HCT116 (cell line): ENCODE results near the gene COL5A1. TPM values are rescaled to one million over a fixed set of nuclear protein-coding genes. Genes with fewer than 3 reads are reported as not detected.

Experiments used
- ATAC-seq: fragments of 200-7000 bp; cut with Tn5 transposase; 2 replicates; pipeline ENCODE4 v1.9.1; 2020; ENCODE audit warnings: mild to moderate bottlenecking, moderate library complexity
- BruUV-seq: library from RNA; stranded (reverse); fragments of 400-500 nt; replicated peaks from 2 replicates; lab custom pipeline; 2021; lab: Mats Ljungman, UMichigan
- CTCF ChIA-PET: fragments of 300-600 bp; sonication (Branson Sonifier 250); formaldehyde crosslinking; loops from one replicate; lab custom pipeline; 2021; ENCODE audit warnings: antibody characterized with exemption; lab: Charles Lee
- POLR2A ChIA-PET: fragments of 300-600, 350-600 bp; sonication (Branson Sonifier 250); formaldehyde crosslinking; loops from one replicate; lab custom pipeline; 2021; ENCODE audit warnings: antibody characterized with exemption; lab: Charles Lee
- RAD21 ChIA-PET, 2 experiments: fragments of 300-600 bp; sonication (Branson Sonifier 250); formaldehyde crosslinking; loops; one replicate each; lab custom pipeline; 2023; ENCODE audit warnings: low total read pairs in 2 of 2; ENCODE audit not compliant: uncharacterized antibody in 2 of 2, unreplicated experiment in 2 of 2, low non-redundant PET in 1 of 2; lab: Charles Lee
- DNase-seq: peaks from one replicate; pipeline ENCODE4 v3.0.0-alpha.2; 2010; ENCODE audit warnings: low read depth, low spot score
- H2AFZ ChIP-seq: fragments of 200-600 bp; shearing (Covaris generic), sonication (generic); 2 replicates; pipeline ENCODE4 v1.6.1; 2017; ENCODE audit warnings: low read depth, mixed run types, mixed read lengths, antibody characterized with exemption, low read length; ENCODE audit not compliant: poor library complexity, severe bottlenecking
- H3K27ac ChIP-seq: 2 replicates; pipeline ENCODE4 v1.5.1; 2012; ENCODE audit warnings: low read depth, low read length
- H3K27me3 ChIP-seq: fragments of 200-600 bp; sonication (generic); 2 replicates; pipeline ENCODE4 v1.6.1; 2016; ENCODE audit warnings: mixed run types, low read length, mixed read lengths; ENCODE audit not compliant: insufficient read depth
- H3K36me3 ChIP-seq, 2 experiments: fragments of 200-500 bp in 1 of 2; fragments of 200-600 bp in 1 of 2; sonication (Bioruptor generic) in 1 of 2; sonication (generic) in 1 of 2; 2 replicates each; pipeline versions ENCODE4 v1.5.1 to v1.6.1; 2014 to 2016; ENCODE audit warnings: low read length in 2 of 2, inconsistent platforms in 1 of 2, mixed read lengths in 1 of 2, mixed run types in 1 of 2; ENCODE audit not compliant: insufficient read depth in 2 of 2, control insufficient read depth in 1 of 2
- H3K4me1 ChIP-seq, 2 experiments: fragments of 200-600 bp in 1 of 2; sonication (generic) in 1 of 2; 2 replicates each; pipeline versions ENCODE4 v1.5.1 to v1.6.1; 2012 to 2017; ENCODE audit warnings: low read length in 2 of 2, inconsistent platforms in 1 of 2, mild to moderate bottlenecking in 1 of 2, mixed read lengths in 1 of 2, mixed run types in 1 of 2, moderate library complexity in 1 of 2; ENCODE audit not compliant: insufficient read depth in 2 of 2, control insufficient read depth in 1 of 2
- H3K4me2 ChIP-seq: fragments of 200-600 bp; sonication (generic); 2 replicates; pipeline ENCODE4 v1.6.1; 2017; ENCODE audit warnings: mixed run types, low read length, mixed read lengths
- H3K4me3 ChIP-seq, 2 experiments: fragments of 200-600 bp in 1 of 2; sonication (generic) in 1 of 2; replicated peaks in 1 of 2; 2 replicates each; pipeline ENCODE4 v1.5.1; 2011 to 2016; ENCODE audit warnings: low read length in 2 of 2, control low read depth in 1 of 2, low read depth in 1 of 2, mild to moderate bottlenecking in 1 of 2, mixed read lengths in 1 of 2, mixed run types in 1 of 2
- H3K79me2 ChIP-seq: fragments of 200-600 bp; sonication (generic); 2 replicates; pipeline ENCODE4 v1.6.1; 2017; ENCODE audit warnings: mild to moderate bottlenecking, mixed run types, low read length, moderate library complexity, mixed read lengths; ENCODE audit not compliant: insufficient read depth
- H3K9ac ChIP-seq: fragments of 200-600 bp; sonication (generic); 2 replicates; pipeline ENCODE4 v1.6.1; 2016; ENCODE audit warnings: low read length, mixed read lengths
- H3K9me2 ChIP-seq: fragments of 200-600 bp; sonication (generic), shearing (Covaris generic); 2 replicates; pipeline ENCODE4 v1.6.1; 2017; ENCODE audit warnings: mixed run types, mild to moderate bottlenecking, moderate library complexity; ENCODE audit not compliant: insufficient read depth
- H3K9me3 ChIP-seq, 2 experiments: fragments of 200-500 bp in 1 of 2; fragments of 200-600 bp in 1 of 2; sonication (Bioruptor generic) in 1 of 2; sonication (generic) in 1 of 2; 2 replicates each; pipeline ENCODE4 v1.6.1; 2014 to 2017; ENCODE audit warnings: low read length in 2 of 2, mixed read lengths in 2 of 2, inconsistent platforms in 1 of 2, low read depth in 1 of 2, mild to moderate bottlenecking in 1 of 2, mixed run types in 1 of 2, moderate library complexity in 1 of 2; ENCODE audit not compliant: control insufficient read depth in 1 of 2, insufficient read depth in 1 of 2
- H4K20me1 ChIP-seq: fragments of 200-600 bp; sonication (generic), shearing (Covaris generic); 2 replicates; pipeline ENCODE4 v1.6.1; 2017; ENCODE audit warnings: mixed run types, mild to moderate bottlenecking, moderate library complexity; ENCODE audit not compliant: insufficient read depth
- EGR1 ChIP-seq: IDR thresholded peaks from 2 replicates; pipeline ENCODE4 v1.6.1; 2012; ENCODE audit warnings: low read depth
- EZH2 ChIP-seq: fragments of 200-600 bp; sonication (generic); IDR thresholded peaks from 2 replicates; pipeline ENCODE4 v1.6.1; 2017; ENCODE audit warnings: antibody characterized with exemption, mixed run types
- FOSL1 ChIP-seq: IDR thresholded peaks from 2 replicates; pipeline ENCODE4 v1.6.1; 2012; ENCODE audit warnings: low read depth
- RAD21 ChIP-seq: IDR thresholded peaks from 2 replicates; pipeline ENCODE4 v1.6.1; 2012; ENCODE audit warnings: low read depth, mild to moderate bottlenecking
- REST ChIP-seq: IDR thresholded peaks from 2 replicates; pipeline ENCODE4 v1.6.1; 2012; ENCODE audit warnings: low read depth
- SIN3A ChIP-seq: IDR thresholded peaks from 2 replicates; pipeline ENCODE4 v1.6.1; 2012; ENCODE audit warnings: low read depth
- SRF ChIP-seq: IDR thresholded peaks from 2 replicates; pipeline ENCODE4 v1.6.1; 2012; ENCODE audit warnings: low read depth
- YY1 ChIP-seq: IDR thresholded peaks from 2 replicates; pipeline ENCODE4 v1.6.1; 2011; ENCODE audit warnings: low read length, low read depth, moderate library complexity, mild to moderate bottlenecking; ENCODE audit not compliant: insufficient replicate concordance; ENCODE audit errors: extremely low read depth
- ZNF274 ChIP-seq: fragments of 200-500 bp; sonication (Bioruptor generic); IDR thresholded peaks from 2 replicates; pipeline ENCODE4 v1.6.1; 2014; ENCODE audit warnings: mild to moderate bottlenecking, low read depth, low read length, inconsistent platforms
- intact Hi-C: fragments of 100-400 bp; cut with micrococcal nuclease; formaldehyde crosslinking; loops from 2 replicates; pipeline ENCODE4 v1.10.0; 2022
- total RNA-seq: library from RNA; stranded (reverse); gene quantifications from one replicate; pipeline ENCODE4 v1.2.1, GENCODE V29; 2021; ENCODE audit not compliant: unreplicated experiment

Gene COL5A1
- total RNA-seq, 1 experiment from 2014 or later, result 0.30 TPM

- Histone ChIP-seq H3K4me1 (no peaks in the 10 kb centered on the region), H3K4me3 (no peak overlapping the region), H3K79me2 (no peaks in the 10 kb centered on the region), H3K9ac (no peak overlapping the region), H3K9me2 (no peaks in the 10 kb centered on the region), H3K9me3 (no peaks in the 10 kb centered on the region), H3K27ac (no peak overlapping the region), H2AFZ (no peak overlapping the region), H3K4me2 (no peak overlapping the region), H3K36me3 (no peaks in the 10 kb centered on the region), H3K27me3 (no peaks in the 10 kb centered on the region; the same call in 1 of the 2 replicates), H4K20me1 (no peaks in the 10 kb centered on the region)
- no peak for TF ChIP-seq YY1
- TF ChIP-seq SIN3A, result no peak
- no peak for TF ChIP-seq EGR1
- no peak for TF ChIP-seq EZH2
- TF ChIP-seq RAD21, result no peak
- no peak for TF ChIP-seq FOSL1
- no peak for TF ChIP-seq REST
- TF ChIP-seq SRF, result no peak
- TF ChIP-seq ZNF274, result no peak
- BruUV-seq, result no TSS peak
- ATAC-seq (no peak), DNase-seq (no peak)
- ChIA-PET POLR2A (interaction anchor here (0.5 kb wide), 1 partner anchor 1295 kb away, joined by 3 read pairs; the partner anchor contains the start of genes MED22 and RPL7A), CTCF (no interaction called here), RAD21 (no interaction called here)
- intact Hi-C loops, result no loop called here
These were observed 980 bp downstream of the COL5A1 start for GRCh38 chr9:134642385-134643181.
